HG02759 (cell line): ENCODE results near the gene SLK.

ENCODE experiments used
- ATAC-seq: cut with Tn5 transposase; IDR thresholded peaks from one replicate; pipeline ENCODE4 v1.9.1; 2021; ENCODE audit warnings: mild to moderate bottlenecking, moderate library complexity; ENCODE audit not compliant: unreplicated experiment

The SLK gene

GRCh38 chr10:104031631-104032030 is 64.7 kb downstream of the SLK start:
- no peak for ATAC-seq

- no peak for ATAC-seq
Measured at GRCh38 chr10:104032144-104032775, 65.3 kb downstream of the SLK start.

GRCh38 chr10:104033401-104033930 is 66.5 kb downstream of the SLK start:
- ATAC-seq, result no peak

- no peak for ATAC-seq
Measured at GRCh38 chr10:104033966-104034365, 67.0 kb downstream of the SLK start.

- ATAC-seq, result no peak
Measured at GRCh38 chr10:104034401-104035193, 67.7 kb downstream of the SLK start.

- no peak for ATAC-seq
Measured at GRCh38 chr10:104035194-104036068, 68.5 kb downstream of the SLK start.

- ATAC-seq, result no peak
Measured at GRCh38 chr10:104036069-104036384, 69.1 kb downstream of the SLK start.

GRCh38 chr10:104036518-104037260 is 69.7 kb downstream of the SLK start:
- ATAC-seq, result no peak

GRCh38 chr10:104037261-104037951 is 70.5 kb downstream of the SLK start:
- no peak for ATAC-seq

GRCh38 chr10:104038537-104038936 is 71.6 kb downstream of the SLK start:
- no peak for ATAC-seq

GRCh38 chr10:104038958-104039752 is 72.2 kb downstream of the SLK start:
- ATAC-seq, result no peak

- no peak for ATAC-seq
Measured at GRCh38 chr10:104040382-104040781, 73.4 kb downstream of the SLK start.

- ATAC-seq, result no peak
Measured at GRCh38 chr10:104040862-104041789, 74.2 kb downstream of the SLK start.

- ATAC-seq, result no peak
Measured at GRCh38 chr10:104041891-104042535, 75.1 kb downstream of the SLK start.

- ATAC-seq, result no peak
Measured at GRCh38 chr10:104043185-104043830, 76.4 kb downstream of the SLK start.

- no peak for ATAC-seq
Measured at GRCh38 chr10:104043854-104044253, 76.9 kb downstream of the SLK start.
